ENCODE data around the gene OXSR1. TPM values are rescaled to one million over a fixed set of nuclear protein-coding genes. Genes with fewer than 3 reads are reported as not detected.
A peak's percentile ranks its signal among the peaks of the same experiment; 100 is the strongest.

OXSR1 gene
- total and polyA plus RNA-seq, 2 of the 13 experiments (the other 11 are each of a cell fraction or from before 2014, with no cell fraction given) = 27.4 to 32.6 TPM

- TF ChIP-seq ZNF646 (CRISPR knock-in tag; IDR thresholded peaks at IDR 0.05) = no peak
- no peak; the same call in 1 of the 2 replicates for TF ChIP-seq MYNN (CRISPR knock-in tag; IDR thresholded peaks at IDR 0.05; ENCODE audit: low read depth)
- TF ChIP-seq ZNF383 (CRISPR knock-in tag; IDR thresholded peaks at IDR 0.05; ENCODE audit: borderline replicate concordance) = no peak
- TF ChIP-seq PLRG1 (conservative IDR thresholded peaks at IDR 0.05) = no peak
- no peak; the same call in 1 of the 2 replicates for TF ChIP-seq PRDM10 (CRISPR knock-in tag; IDR thresholded peaks at IDR 0.05; ENCODE audit: low read depth)
- peak; percentile 31; the same call in 1 of the 2 replicates for TF ChIP-seq ZNF749 (CRISPR knock-in tag; IDR thresholded peaks at IDR 0.05; ENCODE audit: borderline replicate concordance)
- no peak for TF ChIP-seq SMARCE1 (IDR thresholded peaks at IDR 0.05; ENCODE audit: borderline replicate concordance)
- TF ChIP-seq ZNF609 (CRISPR knock-in tag; IDR thresholded peaks at IDR 0.05; ENCODE audit: borderline replicate concordance) = peak; percentile 13; the same call in 1 of the 2 replicates
Observed at GRCh38 chr3:38138349-38139190, 26.8 kb upstream of the OXSR1 start, which contains the start of gene MYD88 (continued).
